HPDE6-E6E7 (cell line): ENCODE data around the gene CACNA1S.

Source experiments
- DNase-seq: peaks from one replicate; pipeline ENCODE4 v3.0.0; 2011; ENCODE audit warnings: missing footprints; ENCODE audit errors: extremely low spot score

The CACNA1S gene

DNA sequence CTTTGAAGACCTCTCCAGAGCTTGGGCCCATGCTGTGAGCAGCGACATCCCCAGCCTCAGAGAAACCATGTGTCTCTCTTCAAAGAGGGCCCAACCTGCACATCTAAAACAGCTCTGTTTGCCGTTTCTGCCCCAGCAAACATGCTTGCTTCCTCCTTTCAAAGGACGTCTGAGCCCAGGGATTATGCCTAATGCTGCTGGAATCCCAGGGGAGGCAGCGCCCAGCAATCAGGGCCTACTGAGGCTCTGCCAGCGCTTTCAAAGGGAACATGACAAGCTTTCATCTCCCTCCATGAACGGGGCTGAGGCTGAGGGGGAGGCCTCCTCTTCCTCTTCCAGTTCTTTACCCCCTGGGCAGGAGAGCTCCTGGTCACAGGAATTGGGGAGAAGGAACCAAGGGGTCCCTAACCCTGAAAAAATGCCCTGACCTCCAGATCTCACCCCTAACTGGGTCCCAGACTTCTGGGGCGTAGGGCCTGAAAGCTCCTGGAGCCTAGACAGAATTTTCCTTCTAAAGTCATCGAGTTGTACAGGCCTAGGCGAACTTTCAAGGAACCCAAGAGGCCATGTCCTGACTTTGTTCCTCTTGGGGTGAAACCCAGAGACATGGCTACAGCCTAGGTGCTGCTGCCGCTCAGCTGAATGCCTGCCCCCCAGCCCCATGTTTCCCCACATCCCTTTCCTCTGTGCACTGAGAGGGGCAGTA is 28.2 kb upstream of the CACNA1S start:
- no peak for DNase-seq

DNA sequence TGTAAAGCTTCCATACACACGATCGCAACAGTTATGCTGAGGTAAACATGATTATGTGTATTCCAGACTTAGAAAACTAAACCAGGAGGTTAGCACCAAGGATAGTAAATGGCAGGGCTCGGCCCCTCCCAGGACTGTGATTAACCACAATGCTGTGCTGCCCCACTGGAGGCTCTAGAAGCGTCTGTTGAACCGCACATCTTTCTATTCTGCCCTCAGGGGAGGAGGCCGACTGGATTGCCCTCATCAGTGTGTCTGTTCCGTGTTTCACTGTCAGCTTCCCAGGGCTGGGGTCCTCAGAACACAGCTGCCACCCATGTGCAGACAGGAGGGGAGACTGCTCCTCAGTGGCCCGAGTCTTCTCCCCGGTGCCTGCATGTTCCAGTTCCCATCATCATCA is 27.5 kb upstream of the CACNA1S start:
- no peak for DNase-seq

DNA sequence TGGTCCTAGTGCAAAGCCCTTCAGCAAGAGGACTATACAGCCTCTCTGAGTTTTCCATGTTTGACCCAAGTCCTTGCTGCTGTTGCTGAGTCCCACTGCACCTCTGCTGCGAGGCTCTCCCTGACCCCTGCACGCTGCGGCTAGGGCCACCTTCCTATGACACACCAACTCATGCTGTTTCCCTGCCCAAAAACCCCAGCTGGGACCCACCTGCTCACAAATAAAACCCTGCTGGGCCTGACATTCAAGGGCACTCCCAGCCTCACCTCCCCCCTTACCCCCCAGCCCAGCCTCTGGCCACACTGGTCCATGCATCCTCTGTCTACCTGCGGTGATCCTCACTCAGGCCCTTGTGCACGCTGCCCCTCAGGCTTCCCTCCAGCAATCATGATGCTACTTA is 27.1 kb upstream of the CACNA1S start:
- no peak for DNase-seq

DNA sequence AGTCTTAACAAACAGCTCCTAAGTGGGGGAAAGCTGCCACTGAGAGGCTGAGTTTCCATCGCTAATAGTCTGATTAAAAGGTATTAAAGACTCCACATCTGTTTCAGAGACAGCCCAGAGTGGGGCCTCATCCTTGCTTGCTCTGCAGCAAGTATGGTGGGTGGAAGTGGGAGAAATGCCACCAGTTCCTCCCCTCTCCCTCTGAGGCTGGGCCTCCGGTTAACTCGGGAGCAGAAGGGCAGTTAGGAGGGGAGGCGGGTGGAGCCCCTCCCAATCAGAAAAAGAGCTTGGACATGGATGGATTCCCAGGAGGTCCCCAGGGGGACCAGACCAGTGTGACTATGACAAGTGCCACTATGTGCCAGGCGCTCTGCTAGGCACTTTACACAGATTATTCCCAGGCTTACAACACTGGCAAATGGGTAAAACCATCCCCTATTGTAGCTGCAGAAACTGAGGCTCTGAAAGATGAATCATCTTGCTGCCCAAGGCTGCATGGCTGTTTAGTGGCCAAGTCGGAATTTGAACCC is 26.1 kb upstream of the CACNA1S start:
- no peak for DNase-seq

DNA sequence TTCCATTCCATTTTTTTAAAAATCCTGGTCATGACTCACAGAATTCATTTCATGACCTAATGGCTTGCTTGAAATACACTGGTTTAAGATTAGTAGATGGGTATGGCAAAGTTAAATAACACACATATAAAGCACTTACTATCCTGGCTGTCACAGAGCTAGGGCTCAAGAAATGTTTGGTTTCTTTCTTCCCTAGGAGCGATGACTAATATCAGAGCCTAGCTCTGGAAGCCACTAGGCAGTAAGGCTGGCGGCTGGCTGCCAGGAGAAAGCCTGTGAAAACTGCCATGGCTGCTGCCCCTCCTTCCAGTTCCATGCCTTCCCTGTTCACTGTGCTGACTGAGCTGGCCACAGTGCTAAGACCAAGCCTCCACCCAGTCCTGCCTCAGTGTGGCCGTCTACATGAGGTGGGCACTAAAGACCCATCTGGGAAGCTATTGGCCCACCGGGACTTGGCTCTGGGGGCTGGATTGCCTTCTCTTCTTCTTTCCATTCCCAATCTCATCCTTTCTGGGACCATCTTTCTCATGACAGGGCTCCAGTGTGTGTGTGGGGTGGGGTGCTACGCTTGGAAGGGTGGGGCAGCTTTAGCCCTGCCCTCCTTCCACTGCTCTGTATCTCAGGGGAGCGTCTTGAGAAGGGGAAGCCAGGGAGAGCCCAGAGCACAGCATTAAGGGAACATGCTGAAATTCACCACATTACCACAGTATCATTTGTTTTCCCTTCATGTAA is 25.5 kb upstream of the CACNA1S start:
- DNase-seq = no peak

DNA sequence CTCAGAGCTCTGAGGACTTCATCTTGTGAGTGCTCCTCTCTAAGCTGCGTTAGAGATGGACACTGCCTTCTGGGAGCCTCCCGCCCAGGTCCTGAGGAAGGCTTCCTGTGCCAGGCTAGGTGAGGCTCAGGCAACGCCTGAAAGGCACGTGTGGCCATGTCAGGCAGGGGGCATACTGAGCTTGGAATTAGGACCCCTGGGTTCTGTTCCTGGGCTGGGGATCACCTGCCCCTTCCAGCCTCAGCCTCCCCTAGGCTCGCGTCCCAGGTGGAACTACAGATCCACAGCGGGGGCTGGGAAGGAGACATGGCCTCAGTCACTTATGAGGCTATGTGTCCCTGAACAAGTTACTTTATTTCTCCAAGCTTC is 24.8 kb upstream of the CACNA1S start:
- DNase-seq = no peak

DNA sequence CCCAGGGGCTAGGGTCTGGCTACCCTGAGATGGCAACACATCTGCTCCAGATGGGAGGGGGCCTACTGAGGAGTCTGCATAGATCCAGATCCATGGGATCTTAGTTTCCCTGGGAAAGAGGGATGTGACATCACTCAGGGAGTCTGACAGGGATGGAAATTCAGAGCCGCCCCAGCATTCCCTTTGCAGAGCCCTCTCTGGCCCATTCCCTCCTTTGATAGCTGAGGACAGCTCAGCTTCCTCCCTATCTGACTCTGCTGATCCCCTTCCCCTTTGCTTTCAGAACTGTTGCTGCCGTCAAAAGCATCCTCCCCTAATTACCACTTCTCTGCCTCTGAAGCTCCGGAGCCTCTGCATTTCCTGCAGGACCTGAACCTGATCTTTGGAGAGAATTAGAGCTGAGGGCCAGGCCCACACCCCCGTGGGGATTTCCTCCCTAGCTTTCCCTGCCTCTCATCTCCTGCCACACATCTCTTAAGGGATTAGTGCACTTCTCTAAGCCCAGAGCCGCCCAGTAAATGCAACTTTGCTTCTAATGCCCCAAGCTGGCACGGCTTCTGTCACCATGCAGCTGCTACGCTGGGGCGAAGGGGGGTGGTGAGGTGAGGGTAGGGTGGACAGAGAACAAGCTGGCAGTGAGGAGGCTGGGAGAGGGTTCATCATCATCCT is 24.3 kb upstream of the CACNA1S start:
- no peak for DNase-seq

DNA sequence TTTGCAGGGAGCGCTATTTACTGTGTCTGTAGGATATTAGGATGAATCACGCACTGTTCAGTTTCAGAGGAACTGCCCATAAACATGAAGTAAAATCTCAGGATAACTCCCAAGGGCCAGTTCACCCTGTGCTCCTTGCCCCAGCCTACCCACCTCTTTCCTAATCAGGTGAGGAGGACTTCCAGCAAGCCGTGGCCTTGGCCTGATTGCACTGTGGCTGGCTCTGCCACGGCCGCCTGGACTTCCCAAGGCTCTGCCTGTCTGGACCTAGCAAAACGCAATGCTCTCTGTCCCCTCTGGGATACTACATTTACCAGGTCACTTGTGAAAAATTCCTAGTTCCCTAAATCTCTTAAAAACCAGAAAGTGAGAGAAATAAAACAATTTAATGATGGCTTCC is 22.2 kb upstream of the CACNA1S start:
- DNase-seq = no peak

DNA sequence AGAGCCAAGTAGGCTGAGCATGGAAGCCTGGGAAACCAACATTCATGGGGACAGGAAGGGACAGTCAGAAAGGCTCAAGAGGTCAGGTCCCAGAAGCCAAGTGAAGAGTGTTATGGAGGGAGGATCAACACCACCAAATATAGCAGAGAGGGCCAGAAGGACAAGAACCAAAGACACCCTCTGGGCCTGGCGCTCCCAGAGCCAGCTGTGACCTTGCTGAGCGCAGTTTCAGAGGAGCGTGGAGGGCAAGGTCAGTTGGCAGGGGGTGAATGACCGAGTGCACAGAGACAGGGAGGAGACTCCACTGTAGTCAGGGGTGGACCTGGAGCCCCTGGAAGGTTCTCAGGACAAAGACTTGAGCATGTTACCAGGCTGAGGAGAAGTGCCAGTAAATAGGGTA is 19.2 kb upstream of the CACNA1S start:
- DNase-seq = no peak

DNA sequence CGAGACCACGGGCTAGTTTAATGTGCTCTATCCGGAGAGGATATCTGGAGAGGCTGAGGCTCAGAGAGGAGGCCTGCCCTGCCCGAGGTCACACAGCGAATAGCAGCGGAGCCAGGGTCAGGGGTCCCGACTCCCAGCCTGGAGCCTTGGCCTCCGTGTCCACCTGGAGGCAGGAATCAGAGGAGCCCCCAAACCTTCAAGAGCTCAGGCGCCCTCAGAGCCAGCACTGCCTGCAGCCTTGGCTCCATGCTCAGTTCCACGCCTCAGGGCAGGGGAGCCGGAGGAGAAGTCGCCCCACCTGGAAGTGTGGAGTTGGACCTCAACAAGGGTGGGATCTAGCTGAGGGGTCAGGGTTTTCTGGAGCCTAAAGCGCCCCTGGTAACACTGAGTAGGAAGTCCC is 16.7 kb upstream of the CACNA1S start:
- DNase-seq = no peak

DNA sequence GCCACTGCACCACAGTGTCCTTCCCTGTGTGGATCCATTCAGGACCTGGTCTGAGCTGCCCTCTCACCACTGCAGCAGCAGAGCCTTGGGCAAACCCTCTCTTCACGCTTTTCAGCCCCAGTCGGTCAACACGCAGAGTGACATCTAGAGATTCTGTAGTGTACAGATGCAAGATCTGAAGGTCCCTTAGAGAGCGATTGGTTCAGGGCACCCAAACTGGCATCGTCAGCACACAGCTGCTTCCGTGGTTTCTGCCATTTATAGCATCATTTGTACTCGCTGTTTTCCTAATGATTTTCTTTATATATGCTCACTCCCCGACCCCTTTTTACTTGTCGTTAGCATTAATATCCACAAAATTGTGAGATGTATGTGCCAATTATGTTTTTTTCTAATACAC is 16.2 kb upstream of the CACNA1S start:
- DNase-seq = no peak

DNA sequence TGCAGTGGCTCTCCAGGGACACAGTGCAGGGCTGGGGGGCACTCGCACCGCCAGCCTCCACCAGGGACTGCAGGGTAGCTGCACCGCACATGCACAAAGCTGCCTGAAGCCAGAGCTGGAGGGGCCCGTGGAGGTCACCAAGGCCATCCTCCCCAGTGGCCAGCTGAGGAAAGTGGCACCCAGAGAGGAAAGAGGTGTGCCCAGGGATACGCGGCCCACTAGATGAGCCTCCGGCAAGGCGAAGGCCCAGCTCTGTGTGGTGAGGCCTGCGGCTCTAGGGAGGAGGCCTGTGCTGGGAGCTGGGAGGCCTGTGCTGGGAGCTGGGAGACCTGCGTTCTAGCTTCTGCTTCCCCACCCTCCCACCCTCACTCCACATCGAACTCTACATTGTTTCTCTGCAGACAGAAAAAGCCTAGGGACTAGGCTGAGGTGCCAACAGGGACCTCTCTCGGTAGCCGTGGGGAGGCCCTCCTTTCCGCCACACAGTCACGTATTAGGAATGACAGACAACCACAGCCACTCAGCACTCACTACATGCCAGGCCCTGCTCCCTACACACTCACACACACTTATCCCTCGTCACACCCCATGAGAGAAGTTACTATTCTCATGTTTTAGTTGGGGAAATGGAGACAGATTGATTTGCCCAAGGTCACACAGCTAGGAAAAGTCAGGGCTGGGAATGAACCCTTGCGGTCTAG is 15.7 kb upstream of the CACNA1S start:
- DNase-seq = no peak

DNA sequence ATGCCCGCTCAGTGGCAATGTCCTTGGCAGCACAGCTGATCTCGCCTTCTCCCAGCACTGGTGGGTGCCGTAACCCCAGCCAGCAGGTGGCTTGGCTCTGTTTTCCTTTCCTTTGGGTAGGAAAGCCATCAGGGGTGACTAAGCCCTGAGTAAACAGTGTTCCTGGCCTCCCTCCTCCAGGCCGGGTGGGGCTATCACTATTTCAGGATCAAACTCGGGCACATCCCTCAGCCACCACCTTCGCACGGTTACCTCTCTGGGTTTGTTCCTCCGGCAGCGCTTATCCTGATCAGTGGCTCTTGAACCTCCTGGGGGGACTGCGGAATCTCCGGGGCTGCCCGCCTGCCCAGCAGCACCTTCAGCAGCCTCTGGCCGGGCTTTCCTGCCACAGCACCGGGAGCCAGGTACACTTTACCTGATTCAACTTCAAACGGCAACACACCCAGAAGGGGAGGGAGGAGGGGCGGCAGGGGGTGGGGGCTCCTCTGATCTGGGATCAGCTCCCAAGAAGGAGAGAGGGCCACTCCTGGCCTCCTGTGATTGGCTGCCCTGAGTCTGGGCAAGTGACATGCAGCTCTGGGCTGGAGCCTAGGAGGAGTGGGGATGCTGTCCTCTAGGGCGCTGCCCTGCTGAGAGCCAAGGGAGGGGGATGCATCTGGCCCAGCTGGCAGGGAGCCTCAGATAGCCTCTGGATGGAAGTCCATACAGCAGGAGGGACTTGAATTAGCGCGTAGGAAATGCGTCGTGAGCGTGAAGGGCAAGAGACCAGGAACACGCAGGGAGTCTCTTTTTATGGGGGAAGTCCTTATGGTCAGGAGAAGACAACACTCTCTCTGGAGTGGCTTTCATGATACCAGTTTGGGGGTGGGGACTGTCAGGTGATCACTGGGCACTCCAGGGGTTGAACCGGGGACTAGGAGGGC is 14.9 kb upstream of the CACNA1S start, which contains the start of gene ASCL5:
ASCL5 (minus strand) TSS at position 353 of the 923 bp plus-strand sequence. CDS start 11,812 bp downstream, outside the sequence.
- peak; percentile 80 for DNase-seq

DNA sequence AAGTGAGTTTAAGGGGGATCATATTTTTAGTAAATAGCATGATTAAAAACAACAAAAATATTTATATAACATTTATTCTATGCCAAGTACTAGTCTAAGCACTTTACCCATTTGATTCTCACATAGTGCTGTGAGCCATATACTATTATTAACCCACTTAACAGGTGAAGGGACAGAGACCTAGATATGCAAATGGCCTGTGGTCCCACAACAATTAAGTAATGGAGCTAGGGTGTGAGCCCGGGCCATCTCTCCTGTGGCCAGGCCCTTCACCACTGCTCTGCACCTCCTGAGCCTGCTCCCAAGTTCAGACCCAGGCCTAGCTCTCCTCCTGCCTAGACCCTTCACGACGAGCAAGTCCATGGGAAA is 14.2 kb upstream of the CACNA1S start:
- DNase-seq = no peak

DNA sequence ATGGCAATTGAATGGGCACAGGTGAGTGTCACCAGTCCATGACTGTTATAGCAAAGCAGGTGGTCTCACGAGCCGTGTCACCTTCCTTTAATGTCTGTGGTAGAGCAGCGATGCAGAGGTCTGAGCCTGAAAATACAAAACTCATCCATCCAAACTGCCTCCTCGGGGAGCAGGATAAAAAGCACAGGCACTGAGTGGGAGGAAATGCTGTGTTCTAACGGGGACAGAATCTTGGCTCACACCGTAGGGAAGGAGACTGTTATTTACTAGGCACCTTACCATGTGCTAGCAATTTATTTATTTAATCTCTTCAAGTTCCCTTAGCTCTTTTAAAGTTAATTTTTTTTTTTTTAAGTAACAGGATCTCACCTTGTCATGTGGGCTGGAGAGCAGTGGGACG is 13.6 kb upstream of the CACNA1S start:
- DNase-seq = no peak

DNA sequence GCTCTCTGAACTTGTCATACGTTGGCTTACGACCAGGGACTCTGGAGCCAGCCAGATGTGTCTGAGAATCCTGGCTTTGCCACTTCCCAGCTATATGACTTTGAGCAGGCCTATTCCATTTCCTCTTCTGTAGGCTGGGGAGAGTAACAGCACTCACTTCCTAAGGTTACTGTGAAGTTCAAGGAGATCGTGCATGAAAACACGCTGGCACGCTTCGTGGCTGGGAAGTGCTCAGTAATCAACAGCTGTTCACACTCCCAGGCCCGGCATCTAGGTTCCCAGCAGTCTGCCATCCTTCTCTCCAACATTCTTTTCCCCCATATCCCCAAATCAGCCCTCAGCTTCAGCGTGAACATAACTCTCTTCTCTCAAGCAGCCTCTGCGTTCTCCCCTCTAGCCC is 12.8 kb upstream of the CACNA1S start:
- DNase-seq = no peak

DNA sequence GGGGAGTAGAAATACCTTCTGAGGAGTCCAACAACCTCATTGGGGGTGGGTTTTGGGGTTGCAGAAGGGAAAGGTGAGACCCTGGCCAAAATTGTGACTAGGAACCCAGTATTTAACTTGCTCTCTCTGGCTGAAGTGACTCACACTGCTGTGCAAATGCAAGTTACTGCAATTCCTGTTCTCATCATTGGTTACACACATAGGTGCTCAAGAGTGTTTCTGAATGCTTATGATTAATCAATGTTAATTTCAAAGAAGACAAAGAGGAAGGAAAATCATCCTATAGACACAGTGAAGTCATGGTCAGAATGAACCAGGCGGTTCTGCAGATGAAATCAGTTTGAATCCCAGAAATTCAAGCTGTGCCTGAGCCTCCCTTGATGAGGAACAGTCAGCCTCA is 11.6 kb upstream of the CACNA1S start:
- DNase-seq = no peak

DNA sequence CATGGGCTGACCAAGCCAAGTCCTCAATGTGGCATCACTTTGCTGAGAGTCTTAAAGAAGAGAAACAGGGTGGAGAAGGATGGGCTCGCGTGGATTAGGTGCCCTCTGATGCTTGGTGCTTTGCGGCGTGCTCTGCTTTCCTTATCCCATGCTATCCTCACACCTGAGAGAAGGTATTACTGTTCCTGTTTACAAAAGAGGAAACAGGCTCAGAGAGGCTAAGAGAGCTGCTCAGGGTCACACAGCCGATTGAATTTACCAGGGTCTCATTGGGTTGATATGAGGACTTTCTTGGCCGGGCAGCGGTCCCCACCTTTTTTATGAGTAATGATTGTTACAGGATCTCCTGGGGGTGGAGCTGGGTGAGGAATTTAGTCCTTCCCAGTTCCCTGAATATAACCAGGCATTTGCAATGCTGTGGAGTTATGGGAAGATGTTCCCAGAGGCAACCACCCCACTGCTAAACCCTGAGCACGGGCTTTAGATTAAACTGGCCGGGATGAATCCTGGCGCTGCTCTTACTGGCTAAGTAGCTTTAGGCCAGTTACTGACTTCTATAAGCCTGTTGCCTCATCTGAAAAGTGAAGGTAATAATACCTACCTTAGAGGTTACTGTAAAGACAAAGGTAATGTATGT is 10.2 kb upstream of the CACNA1S start:
- no peak for DNase-seq

DNA sequence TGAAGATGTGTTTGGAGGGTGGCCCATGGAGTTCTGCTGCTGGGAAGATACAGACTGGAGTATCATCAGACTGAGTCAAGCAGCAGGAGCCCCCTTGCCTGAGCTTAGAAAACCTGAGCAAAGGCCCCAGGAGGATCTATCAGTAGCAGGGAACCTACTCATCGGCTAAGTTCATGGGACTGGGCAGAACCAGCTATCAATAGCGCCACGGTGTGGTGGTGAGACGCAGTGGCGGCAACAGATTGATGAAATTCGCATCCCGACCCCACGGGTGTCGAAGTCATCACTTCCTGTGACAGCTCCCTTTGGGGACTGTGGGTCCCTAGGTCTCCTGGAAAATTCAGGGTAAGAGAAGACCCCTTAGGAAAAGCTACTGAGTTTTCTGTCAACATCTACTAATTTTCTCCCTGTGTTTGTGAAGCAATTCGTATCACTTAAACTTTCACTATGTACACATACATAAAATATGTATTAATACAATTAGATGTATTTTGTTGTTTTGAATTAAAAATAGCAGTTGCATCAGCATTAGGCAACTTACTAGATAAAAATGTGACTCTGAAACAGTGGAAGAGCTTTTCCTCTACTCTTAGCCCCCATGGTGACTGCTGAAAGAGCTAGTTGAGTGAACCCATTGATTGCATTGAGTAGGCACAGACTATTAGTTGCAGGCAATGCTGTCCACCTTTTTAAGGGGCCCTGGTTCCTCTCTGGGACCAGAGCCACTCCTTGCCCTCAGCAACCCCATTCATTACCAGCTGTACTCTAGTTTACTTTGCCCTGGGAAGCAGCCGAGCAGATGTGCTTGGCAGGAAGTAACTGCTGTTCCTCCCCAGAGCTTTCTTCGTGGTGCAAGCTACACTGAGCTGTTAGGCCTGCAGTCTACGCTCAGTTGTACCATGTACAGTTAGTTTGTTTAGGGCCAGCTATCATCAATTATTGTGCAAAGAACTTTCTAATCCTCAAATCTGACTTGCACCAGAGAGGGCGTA is 7.3 kb upstream of the CACNA1S start:
- no peak for DNase-seq
